NCI-H510A (cell line): ENCODE data around the gene SCN2B.

Source experiments
- DNase-seq: peaks from one replicate; lab custom pipeline; 2025; lab: John Stamatoyannopoulos, UW

Gene SCN2B

GRCh38 chr11:118132385-118133151, 43.9 kb downstream of the SCN2B start:
- no peak for DNase-seq

GRCh38 chr11:118129471-118130172, 46.8 kb downstream of the SCN2B start:
- DNase-seq, result no peak

GRCh38 chr11:118128721-118129470, 47.5 kb downstream of the SCN2B start:
- DNase-seq, result no peak

GRCh38 chr11:118128310-118128709, 48.1 kb downstream of the SCN2B start:
- no peak for DNase-seq

GRCh38 chr11:118126082-118126838, 50.2 kb downstream of the SCN2B start:
- DNase-seq, result no peak

GRCh38 chr11:118124929-118125535, 51.4 kb downstream of the SCN2B start:
- no peak for DNase-seq

- DNase-seq, result no peak
Observed at GRCh38 chr11:118120793-118121192, 55.6 kb downstream of the SCN2B start.

GRCh38 chr11:118117790-118118601, 58.4 kb downstream of the SCN2B start:
- DNase-seq, result no peak

- no peak for DNase-seq
Observed at GRCh38 chr11:118115048-118115447, 61.4 kb downstream of the SCN2B start.

GRCh38 chr11:118114266-118114665, 62.2 kb downstream of the SCN2B start:
- no peak for DNase-seq

GRCh38 chr11:118112711-118113430, 63.6 kb downstream of the SCN2B start:
- DNase-seq, result no peak
